ENCODE measurements around the gene FOLR2.

GRCh38 chr11:72245263-72245816 lies 28.7 kb downstream of the FOLR2 start:
- no peak for TF ChIP-seq LEF1 (IDR thresholded peaks at IDR 0.05; ENCODE audit: borderline replicate concordance)
- no peak for TF ChIP-seq SP1 (IDR thresholded peaks at IDR 0.05)

All from HEK293T (cell line).